Non-pigmented ciliary epithelial cell (primary cell): ENCODE data around the gene BLOC1S2.
"Not testable (repeated sequence)": the region's sequence is repeated elsewhere in the genome, so short reads cannot be mapped to it uniquely, and the experiment has no call there.

Experiments used
- DNase-seq: peaks from one replicate; pipeline ENCODE4 v3.0.0-alpha.2; 2010; ENCODE audit warnings: low read depth

The BLOC1S2 gene

DNA sequence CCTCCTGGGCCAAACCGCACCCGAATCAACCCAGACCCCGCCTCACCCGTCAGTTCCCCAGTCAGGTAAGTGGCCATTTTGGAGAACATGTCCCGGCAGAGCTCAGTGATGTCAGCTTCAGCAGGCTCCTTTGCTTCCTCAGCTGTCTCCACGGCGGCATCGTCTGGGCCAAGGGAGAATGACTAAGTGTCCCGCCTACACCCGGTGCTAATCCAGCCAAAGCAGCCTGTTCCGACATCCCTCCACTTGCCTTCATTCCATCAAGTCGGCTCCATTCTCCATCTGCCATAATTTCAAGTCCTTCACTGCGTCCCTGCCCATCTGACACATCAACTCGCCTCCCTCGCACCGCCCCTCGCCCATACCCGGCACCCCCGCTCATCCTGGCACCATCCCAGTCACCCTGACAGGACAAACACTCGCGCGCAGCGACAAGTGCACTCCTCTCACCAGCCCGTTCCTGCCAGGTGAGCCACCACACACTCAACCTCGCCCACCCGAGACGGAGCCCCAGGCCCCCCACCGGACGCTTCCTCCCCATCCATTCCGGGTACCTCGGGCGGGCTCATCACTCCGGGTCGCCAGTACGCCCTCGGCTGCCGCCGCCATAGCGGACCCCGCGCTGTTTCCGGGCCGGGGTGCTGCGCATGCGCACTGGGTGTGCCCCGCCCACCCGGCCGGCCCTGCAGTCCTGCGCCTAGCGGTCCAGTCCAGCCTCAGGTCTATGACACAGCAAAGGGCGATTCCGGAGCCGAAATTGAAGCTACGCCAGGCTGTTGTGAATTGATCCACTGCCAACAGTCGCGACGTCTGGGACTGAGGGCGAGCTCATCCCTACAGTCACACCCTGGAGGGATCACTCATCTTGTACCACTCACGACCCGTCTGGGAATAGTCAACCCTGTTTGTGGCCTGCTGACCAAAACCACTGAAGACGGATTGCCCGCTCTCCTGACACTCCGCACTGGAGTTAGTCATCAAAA is at the start of gene BLOC1S2:
Gene BLOC1S2 (minus strand): TSS at position 630 of the 983 bp plus-strand sequence. CDS start 21 bp downstream, at position 609.
- DNase-seq, result peak; percentile 87

DNA sequence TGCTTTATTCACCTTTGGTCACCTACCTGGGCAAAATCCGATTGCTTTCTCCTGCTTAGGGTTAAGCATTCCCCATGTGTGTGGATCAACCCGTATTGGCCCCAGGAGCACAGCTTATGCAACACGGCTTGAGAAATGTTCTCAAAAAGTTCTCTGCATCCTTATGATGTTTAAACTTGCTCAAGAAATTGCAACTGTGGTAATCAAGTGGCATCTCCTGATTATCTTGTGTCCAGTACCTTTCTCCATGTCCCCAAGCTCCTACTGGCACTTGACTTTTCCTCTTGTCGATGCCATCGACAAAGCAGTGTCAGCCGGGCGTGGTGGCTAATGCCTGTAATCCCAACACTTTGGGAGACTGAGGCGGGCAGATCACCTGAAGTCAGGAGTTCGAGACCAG is 48.3 kb upstream of the BLOC1S2 start:
- DNase-seq, result no peak

DNA sequence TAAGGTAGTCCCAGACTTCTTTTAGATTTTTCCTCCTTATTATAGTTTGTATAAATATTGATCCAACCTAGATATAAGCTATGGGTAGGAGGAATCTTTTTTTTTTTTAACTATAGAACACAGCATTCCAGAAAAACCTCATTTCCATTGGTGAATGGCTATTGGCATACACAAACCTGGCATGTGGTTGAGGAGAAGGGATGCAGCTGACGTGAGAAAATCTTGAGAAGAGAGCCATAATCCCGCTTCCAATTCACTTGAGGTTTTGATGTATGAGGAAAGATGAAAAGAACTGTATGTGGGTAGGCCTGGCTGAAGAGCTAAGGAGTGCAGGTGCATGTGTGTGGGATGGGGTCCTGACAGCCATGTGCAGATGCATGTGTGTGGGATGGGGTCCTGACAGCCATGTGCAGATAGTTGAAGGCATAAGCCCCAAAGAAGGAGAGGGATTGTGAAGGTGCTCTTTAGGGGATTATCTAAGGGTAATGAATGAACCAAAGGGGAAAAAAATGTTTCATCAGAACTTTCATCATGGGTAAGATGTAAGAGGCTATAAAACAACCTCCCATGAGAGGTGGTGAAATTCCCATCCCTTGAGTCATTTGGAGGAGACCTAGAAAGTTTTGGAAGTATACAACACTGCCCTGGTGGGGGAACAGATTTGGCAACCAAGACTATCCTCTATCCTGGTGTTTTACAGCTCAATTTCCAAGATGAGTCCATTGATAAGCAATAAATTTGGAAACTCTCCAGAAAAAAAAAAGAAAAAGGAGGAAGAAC is 47.4 kb upstream of the BLOC1S2 start:
- no peak for DNase-seq

GRCh38 chr10:100333106-100333505 is 46.6 kb upstream of the BLOC1S2 start:
- no peak for DNase-seq

- DNase-seq, result no peak
These were observed 43.6 kb upstream of the BLOC1S2 start, which contains the start of gene PKD2L1 for GRCh38 chr10:100330079-100330478. PKD2L1 (minus strand) TSS chr10:100330228; CDS start chr10:100330103, 125 bp downstream.

DNA sequence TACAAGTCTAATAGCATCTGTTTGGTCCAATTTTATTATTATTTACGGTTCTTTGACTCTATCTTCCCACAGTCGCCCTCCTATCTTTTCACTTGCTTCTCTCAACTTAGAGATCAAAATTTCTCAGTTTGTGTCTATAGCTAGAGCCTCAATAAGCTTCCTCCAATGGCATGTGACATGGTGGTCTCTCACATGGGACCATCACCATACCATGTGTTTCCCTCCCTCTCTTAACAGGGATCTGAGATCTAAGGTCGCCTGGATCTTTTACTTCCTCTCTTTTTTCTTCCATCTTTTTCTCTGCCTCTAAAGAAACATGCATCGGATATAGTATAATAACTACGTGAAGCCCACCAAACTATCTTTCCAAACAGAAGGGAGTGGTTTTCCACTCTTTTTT is 41.7 kb upstream of the BLOC1S2 start:
- no peak for DNase-seq

GRCh38 chr10:100327718-100328009 is 41.2 kb upstream of the BLOC1S2 start:
- DNase-seq, result no peak

- no peak for DNase-seq
These were observed 40.7 kb upstream of the BLOC1S2 start for GRCh38 chr10:100327007-100327717.

- no peak for DNase-seq
These were observed 38.7 kb upstream of the BLOC1S2 start for GRCh38 chr10:100325158-100325557.

- DNase-seq, result no peak
These were observed 33.4 kb upstream of the BLOC1S2 start for GRCh38 chr10:100319707-100320402.

DNA sequence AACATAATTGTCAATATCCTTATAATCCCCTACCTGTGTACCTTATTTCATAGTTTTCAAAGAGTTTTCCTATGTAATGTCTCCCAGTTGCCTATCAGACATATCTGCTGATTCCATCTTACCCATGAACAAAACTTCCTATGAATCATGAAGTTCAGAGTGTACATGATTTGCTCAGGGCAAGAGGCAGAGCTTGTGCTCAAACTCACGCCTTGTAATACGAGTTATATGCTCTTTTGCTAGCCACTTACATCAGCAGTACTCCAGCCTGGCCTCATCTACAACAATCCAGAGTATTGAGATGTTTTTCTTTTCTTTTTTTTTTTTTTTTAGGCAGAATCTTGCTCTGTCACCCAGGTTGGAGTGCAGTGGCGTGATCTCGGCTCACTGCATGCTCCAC is 31.7 kb upstream of the BLOC1S2 start:
- no peak for DNase-seq

DNA sequence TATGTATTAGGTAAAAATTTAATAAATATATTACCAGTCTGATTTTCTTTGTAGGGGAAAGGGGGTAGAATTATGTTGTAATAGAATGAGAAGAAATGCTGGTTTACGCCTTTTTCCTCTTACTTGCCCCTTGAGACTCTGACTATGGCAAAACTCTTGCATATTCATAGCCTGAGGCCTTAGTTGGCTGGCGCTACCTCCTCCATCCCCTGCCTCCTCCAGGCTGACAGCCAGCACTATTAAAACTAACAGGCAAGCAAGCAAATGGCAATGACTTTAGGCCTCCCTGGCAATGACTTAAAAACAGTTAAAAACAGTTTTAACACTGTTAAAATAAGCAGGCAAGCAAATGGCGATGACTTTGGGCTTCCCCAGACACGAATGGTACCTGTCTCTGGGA is 29.1 kb upstream of the BLOC1S2 start:
- DNase-seq, result no peak

DNA sequence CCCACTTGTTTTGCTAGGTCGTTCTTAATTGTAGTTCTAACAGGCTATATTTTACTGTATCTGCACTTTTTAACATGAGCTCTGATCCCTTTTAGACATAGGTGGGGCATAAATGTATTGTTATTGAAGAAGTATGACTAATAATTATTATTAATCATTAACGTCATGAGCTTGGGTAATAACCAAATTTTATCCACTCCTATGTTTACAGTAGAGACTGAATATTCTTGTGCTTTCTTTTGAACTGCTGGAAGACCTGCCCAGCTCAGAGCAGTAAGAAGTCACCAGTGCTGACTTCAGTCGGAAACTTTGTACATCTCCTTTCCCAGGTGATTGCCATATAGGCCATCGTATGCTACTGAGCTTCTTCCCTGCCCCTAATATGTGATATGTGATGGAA is 24.8 kb upstream of the BLOC1S2 start:
- no peak for DNase-seq

- DNase-seq, result no peak
These were observed 21.2 kb upstream of the BLOC1S2 start for GRCh38 chr10:100307684-100308083.

GRCh38 chr10:100306861-100307260 is 20.4 kb upstream of the BLOC1S2 start:
- DNase-seq, result no peak

- no peak for DNase-seq
These were observed 17.9 kb upstream of the BLOC1S2 start for GRCh38 chr10:100304414-100304813.

DNA sequence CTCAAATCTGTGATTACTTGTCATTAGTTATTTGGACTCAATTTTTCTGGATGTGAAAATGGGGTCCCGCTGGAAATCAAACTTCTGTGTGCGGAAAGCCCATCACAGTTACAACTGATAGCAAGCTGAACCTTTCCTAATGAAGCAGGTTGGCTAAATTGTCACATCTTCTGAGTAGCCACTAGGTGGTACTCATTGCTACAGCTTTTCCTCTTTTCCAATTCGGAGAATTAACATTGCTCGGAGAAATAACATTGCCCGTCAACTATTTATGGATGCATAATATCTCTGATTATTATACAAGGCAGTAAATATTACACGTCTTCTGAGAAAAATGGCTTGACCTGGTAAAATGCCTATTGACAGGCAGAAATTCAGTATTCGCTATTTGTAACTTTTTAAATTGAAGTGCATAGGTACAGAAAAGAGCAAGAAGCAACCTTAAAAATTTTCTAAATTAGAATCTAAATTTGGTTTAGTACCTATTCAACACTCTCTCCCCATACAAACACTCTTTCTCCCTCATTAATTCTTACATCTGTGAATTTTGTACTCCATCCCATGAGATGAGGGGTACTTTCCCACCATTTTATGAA is 17.3 kb upstream of the BLOC1S2 start:
- DNase-seq, result no peak

DNA sequence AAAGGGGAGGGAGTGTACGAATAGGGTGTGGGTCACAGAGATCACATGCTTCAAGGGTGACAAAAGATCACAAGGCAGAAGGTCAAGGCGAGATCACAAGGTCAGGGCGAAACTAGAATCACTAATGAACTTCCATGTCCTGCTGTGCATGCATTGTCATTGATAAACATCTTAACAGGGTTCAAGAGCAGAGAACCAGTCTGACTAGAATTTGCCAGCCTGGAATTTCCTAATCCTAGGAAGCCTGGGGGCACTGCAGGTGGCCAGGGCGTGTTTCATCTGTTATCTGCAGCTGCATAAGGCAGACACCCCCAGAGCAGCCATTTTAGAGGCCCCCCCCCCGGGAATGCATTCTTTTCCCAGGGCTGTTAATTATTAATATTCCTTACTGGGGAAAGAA is 14.6 kb upstream of the BLOC1S2 start:
- DNase-seq, result not testable (repeated sequence)

GRCh38 chr10:100297242-100297641 is 10.8 kb upstream of the BLOC1S2 start:
- no peak for DNase-seq

DNA sequence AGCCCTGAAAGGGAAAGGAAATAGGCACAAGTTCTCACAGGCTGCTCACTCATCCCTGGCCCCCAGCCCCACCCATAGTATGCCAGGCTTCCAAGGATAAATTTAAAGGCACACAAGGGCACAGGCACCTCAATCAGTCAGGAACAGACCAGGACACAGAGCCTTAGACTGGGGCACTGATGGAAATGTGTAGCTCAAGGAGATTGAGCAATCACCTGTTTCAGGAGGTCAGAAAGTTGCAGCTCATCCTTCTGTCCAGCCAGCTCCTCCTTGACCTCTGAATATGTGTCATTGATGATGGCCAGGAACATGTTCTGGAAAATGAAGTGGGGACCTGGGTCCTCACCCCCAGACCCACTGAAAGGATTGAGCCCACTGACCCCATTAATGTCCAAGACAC is 6.6 kb upstream of the BLOC1S2 start:
- no peak for DNase-seq

GRCh38 chr10:100292300-100292699 is 5.8 kb upstream of the BLOC1S2 start:
- not testable (repeated sequence) for DNase-seq
